GM10248 (cell line): ENCODE data around the gene HCFC1.

Source experiments
- CTCF ChIA-PET: fragments of 300-600 bp; sonication (Branson Sonifier 250); formaldehyde crosslinking; extraction: SDS; loops from one replicate; lab custom pipeline; 2021; ENCODE audit warnings: antibody characterized with exemption; lab: Yijun Ruan, JAX
- POLR2A ChIA-PET: fragments of 350-650 bp; sonication (Branson Sonifier 250); formaldehyde crosslinking; extraction: SDS; loops from one replicate; lab custom pipeline; 2020; ENCODE audit warnings: antibody characterized with exemption; lab: Yijun Ruan, JAX
- DNase-seq: peaks from one replicate; pipeline ENCODE4 v3.0.0; 2012; ENCODE audit errors: extremely low spot score
- TF ChIP-seq, protein P1 (sequence below): IDR thresholded peaks from 2 replicates; pipeline ENCODE4 v1.5.1; 2012; ENCODE audit warnings: mild to moderate bottlenecking, low read depth; ENCODE audit errors: extremely low read depth, missing control alignments, control extremely low read depth

HCFC1 gene

GRCh38 chrX:153952373-153953026 is 19.1 kb downstream of the HCFC1 start:
- ChIA-PET POLR2A (no interaction called here), CTCF (interaction anchor here (1.0 to 10.9 kb wide), 5 partner anchors 12 to 268 kb away, joined by 3 to 187 read pairs (median 6); partner anchors contain the start of genes ARHGAP4 and HCFC1)
- TF ChIP-seq, protein P1, sequence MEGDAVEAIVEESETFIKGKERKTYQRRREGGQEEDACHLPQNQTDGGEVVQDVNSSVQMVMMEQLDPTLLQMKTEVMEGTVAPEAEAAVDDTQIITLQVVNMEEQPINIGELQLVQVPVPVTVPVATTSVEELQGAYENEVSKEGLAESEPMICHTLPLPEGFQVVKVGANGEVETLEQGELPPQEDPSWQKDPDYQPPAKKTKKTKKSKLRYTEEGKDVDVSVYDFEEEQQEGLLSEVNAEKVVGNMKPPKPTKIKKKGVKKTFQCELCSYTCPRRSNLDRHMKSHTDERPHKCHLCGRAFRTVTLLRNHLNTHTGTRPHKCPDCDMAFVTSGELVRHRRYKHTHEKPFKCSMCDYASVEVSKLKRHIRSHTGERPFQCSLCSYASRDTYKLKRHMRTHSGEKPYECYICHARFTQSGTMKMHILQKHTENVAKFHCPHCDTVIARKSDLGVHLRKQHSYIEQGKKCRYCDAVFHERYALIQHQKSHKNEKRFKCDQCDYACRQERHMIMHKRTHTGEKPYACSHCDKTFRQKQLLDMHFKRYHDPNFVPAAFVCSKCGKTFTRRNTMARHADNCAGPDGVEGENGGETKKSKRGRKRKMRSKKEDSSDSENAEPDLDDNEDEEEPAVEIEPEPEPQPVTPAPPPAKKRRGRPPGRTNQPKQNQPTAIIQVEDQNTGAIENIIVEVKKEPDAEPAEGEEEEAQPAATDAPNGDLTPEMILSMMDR: no peak
- DNase-seq: no peak

GRCh38 chrX:153951683-153952372 is 19.8 kb downstream of the HCFC1 start:
- ChIA-PET POLR2A (no interaction called here), CTCF (interaction anchor here (1.0 to 10.9 kb wide), 7 partner anchors 12 to 267 kb away, joined by 3 to 187 read pairs (median 3); partner anchors contain the start of genes ARHGAP4, HCFC1, PLXNB3 and SLC6A8)
- no peak for DNase-seq
- TF ChIP-seq, protein P1: no peak

GRCh38 chrX:153950127-153950526 is 21.5 kb downstream of the HCFC1 start:
- ChIA-PET CTCF (interaction anchor here (1.7 to 10.9 kb wide), 3 partner anchors 15 to 187 kb away, joined by 7 to 187 read pairs (median 137); partner anchors contain the start of genes ARHGAP4, HCFC1 and PLXNB3), POLR2A (no interaction called here)
- DNase-seq: no peak

DNA sequence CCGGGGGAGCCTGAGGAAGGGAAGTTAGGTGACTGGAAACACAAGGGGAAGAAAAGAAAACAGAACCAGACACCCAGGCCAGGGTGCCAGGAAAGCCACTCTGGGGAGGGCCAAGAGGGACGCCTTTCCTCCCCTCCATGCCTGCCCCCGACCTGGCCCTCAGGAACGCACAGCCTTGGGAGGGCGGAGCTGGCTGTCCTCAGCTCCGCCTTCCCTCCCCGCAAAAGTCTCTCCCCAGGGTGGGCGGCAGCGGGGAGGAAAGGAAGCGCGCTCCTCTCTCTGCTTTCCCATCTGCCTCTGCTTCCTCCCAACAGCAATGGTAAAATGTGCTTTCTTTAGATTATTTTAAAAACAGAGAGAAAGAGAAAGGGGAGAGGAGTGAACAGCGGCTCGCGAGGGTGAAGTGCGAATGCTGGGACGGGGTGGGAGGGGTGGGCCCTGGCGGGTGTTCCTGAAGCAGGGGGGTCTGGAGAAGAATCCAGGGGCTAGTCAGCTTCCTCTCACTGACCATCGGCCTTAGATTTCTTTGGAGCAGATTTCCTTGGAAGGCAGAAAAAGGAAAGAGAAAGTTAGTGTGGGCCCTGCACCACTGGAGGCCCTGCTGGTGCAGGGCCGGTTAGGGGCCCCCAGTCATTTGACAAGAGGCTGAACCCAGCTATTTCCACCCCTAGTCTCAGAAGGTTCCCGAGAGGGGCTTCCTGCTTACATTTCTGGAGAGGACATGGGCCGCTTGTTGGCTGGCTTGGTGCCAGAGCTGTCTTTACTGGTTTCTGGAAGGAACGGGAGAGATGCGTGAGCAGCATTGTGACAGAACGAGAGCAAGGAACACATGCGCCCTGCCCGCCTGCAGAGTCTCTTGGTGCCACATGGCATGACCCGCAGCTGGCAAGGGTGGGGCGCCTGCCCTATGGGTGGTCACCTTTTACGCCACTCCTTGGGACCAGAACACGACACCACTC is 22.5 kb downstream of the HCFC1 start:
- CTCF ChIA-PET: interaction anchor here (1.1 to 10.9 kb wide), 4 partner anchors 16 to 186 kb away, joined by 3 to 187 read pairs (median 72); partner anchors contain the start of genes ARHGAP4, HCFC1 and PLXNB3
- DNase-seq: no peak
- POLR2A ChIA-PET: no interaction called here
- TF ChIP-seq, protein P1: no peak

More at GRCh38 chrX:153950127-153950526, 21.5 kb downstream of the HCFC1 start:
- TF ChIP-seq, protein P1: no peak

GRCh38 chrX:153948002-153948466 is 23.6 kb downstream of the HCFC1 start:
- ChIA-PET POLR2A (no interaction called here), CTCF (interaction anchor here (1.1 to 10.9 kb wide), 6 partner anchors 10 to 185 kb away, joined by 3 to 187 read pairs (median 18); partner anchors contain the start of genes ARHGAP4, HCFC1 and PLXNB3)
- TF ChIP-seq, protein P1: no peak
- no peak for DNase-seq
